Panc1 (cell line): ENCODE results near the gene MGST2. TPM values are rescaled to one million over a fixed set of nuclear protein-coding genes. Genes with fewer than 3 reads are reported as not detected.

Source experiments
- ATAC-seq: fragments of 200-7000 bp; cut with Tn5 transposase; 2 replicates; pipeline ENCODE4 v1.9.1; 2020; ENCODE audit warnings: mild to moderate bottlenecking, moderate library complexity
- BruUV-seq: library from RNA; stranded (reverse); fragments of 400-500 nt; replicated peaks from 2 replicates; lab custom pipeline; 2021; lab: Mats Ljungman, UMichigan
- CTCF ChIA-PET: fragments of 300-600 bp; sonication (Branson Sonifier 250); formaldehyde crosslinking; loops from one replicate; lab custom pipeline; 2022; ENCODE audit warnings: antibody characterized with exemption; lab: Charles Lee
- POLR2A ChIA-PET: fragments of 300-600 bp; sonication (Branson Sonifier 250); formaldehyde crosslinking; loops from one replicate; lab custom pipeline; 2022; ENCODE audit warnings: antibody characterized with exemption; lab: Charles Lee
- DNase-seq: peaks from one replicate; pipeline ENCODE4 v3.0.0-alpha.2; 2010; ENCODE audit warnings: low read depth, low spot score
- H3K27ac ChIP-seq: 2 replicates; pipeline ENCODE4 v1.5.1; 2011; ENCODE audit warnings: mild to moderate bottlenecking, low read length, inconsistent platforms
- H3K27me3 ChIP-seq: fragments of 200-500 bp; sonication (Bioruptor generic); 2 replicates; pipeline ENCODE4 v1.6.0; 2014; ENCODE audit warnings: low read length, inconsistent platforms; ENCODE audit not compliant: control insufficient read depth, insufficient read depth
- H3K36me3 ChIP-seq: fragments of 200-500 bp; sonication (Bioruptor generic); 2 replicates; pipeline ENCODE4 v1.5.1; 2014; ENCODE audit warnings: inconsistent platforms, mild to moderate bottlenecking, low read length, moderate library complexity; ENCODE audit not compliant: control insufficient read depth, insufficient read depth
- H3K4me1 ChIP-seq: 2 replicates; pipeline ENCODE4 v1.5.1; 2011; ENCODE audit warnings: inconsistent platforms, mild to moderate bottlenecking, low read length, moderate library complexity; ENCODE audit not compliant: control insufficient read depth, insufficient read depth
- H3K4me3 ChIP-seq, 2 experiments: 2 replicates each; pipeline ENCODE4 v1.5.1; 2011 to 2012; ENCODE audit warnings: low read depth in 2 of 2, low read length in 2 of 2, mild to moderate bottlenecking in 2 of 2, inconsistent platforms in 1 of 2, moderate library complexity in 1 of 2
- H3K9me3 ChIP-seq: fragments of 200-500 bp; sonication (Bioruptor generic); 2 replicates; pipeline ENCODE4 v1.5.1; 2014; ENCODE audit warnings: low read depth, mild to moderate bottlenecking, inconsistent platforms, low read length, moderate library complexity; ENCODE audit not compliant: control insufficient read depth, insufficient read depth
- POLR2AphosphoS5 ChIP-seq: IDR thresholded peaks from 2 replicates; pipeline ENCODE4 v1.6.1; 2012; ENCODE audit warnings: mild to moderate bottlenecking, low read depth, low read length, moderate library complexity
- SIN3A ChIP-seq: IDR thresholded peaks from 2 replicates; pipeline ENCODE4 v1.6.1; 2012; ENCODE audit warnings: low read depth, mild to moderate bottlenecking, low read length, moderate library complexity, borderline replicate concordance; ENCODE audit not compliant: insufficient read depth
- TCF7L2 ChIP-seq: IDR thresholded peaks from 2 replicates; pipeline ENCODE4 v1.6.1; 2011; ENCODE audit warnings: mild to moderate bottlenecking, low read depth, low read length, inconsistent platforms
- in situ Hi-C: cut with HindIII; loops from 2 replicates; pipeline ENCODE4 v1.10.0; 2016; ENCODE audit warnings: low sequenced_read_pairs, low pct_unique_long_range_greater_than_20kb
- intact Hi-C: fragments of 100-400 bp; cut with micrococcal nuclease; formaldehyde crosslinking; loops from one replicate; pipeline ENCODE4 v1.10.0; 2022; ENCODE audit not compliant: unreplicated experiment
- total RNA-seq: library from RNA; stranded (reverse); gene quantifications from one replicate; pipeline ENCODE4 v1.2.1, GENCODE V29; 2021; ENCODE audit not compliant: unreplicated experiment
- TF ChIP-seq, protein P1 (sequence below): fragments of 450-650 bp; IDR thresholded peaks from 2 replicates; pipeline ENCODE4 v1.5.1; 2017; ENCODE audit warnings: mild to moderate bottlenecking
- TF ChIP-seq, protein P2 (sequence below), 2 experiments: IDR thresholded peaks; 2 replicates each; pipeline ENCODE4 v1.6.1; 2011 to 2012; ENCODE audit warnings: low read depth in 2 of 2, control low read depth in 1 of 2, low read length in 1 of 2, mild to moderate bottlenecking in 1 of 2, moderate library complexity in 1 of 2; ENCODE audit not compliant: insufficient read depth in 1 of 2

Gene MGST2
- total RNA-seq, 1 experiment from 2014 or later: 17.4 TPM

- CTCF ChIA-PET: no interaction called here
Observed at GRCh38 chr4:139685180-139685579, 19.6 kb downstream of the MGST2 start.

GRCh38 chr4:139686130-139686529 is 20.5 kb downstream of the MGST2 start:
- H3K27ac ChIP-seq: no peak overlapping the region
- POLR2A ChIA-PET: no interaction called here
- no peaks in the 10 kb centered on the region for H3K36me3 ChIP-seq
- TF ChIP-seq TCF7L2 (no peak), POLR2AphosphoS5 (no peak), SIN3A (no peak)
- TF ChIP-seq, protein P1, sequence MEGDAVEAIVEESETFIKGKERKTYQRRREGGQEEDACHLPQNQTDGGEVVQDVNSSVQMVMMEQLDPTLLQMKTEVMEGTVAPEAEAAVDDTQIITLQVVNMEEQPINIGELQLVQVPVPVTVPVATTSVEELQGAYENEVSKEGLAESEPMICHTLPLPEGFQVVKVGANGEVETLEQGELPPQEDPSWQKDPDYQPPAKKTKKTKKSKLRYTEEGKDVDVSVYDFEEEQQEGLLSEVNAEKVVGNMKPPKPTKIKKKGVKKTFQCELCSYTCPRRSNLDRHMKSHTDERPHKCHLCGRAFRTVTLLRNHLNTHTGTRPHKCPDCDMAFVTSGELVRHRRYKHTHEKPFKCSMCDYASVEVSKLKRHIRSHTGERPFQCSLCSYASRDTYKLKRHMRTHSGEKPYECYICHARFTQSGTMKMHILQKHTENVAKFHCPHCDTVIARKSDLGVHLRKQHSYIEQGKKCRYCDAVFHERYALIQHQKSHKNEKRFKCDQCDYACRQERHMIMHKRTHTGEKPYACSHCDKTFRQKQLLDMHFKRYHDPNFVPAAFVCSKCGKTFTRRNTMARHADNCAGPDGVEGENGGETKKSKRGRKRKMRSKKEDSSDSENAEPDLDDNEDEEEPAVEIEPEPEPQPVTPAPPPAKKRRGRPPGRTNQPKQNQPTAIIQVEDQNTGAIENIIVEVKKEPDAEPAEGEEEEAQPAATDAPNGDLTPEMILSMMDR: no peak
- TF ChIP-seq, protein P2, sequence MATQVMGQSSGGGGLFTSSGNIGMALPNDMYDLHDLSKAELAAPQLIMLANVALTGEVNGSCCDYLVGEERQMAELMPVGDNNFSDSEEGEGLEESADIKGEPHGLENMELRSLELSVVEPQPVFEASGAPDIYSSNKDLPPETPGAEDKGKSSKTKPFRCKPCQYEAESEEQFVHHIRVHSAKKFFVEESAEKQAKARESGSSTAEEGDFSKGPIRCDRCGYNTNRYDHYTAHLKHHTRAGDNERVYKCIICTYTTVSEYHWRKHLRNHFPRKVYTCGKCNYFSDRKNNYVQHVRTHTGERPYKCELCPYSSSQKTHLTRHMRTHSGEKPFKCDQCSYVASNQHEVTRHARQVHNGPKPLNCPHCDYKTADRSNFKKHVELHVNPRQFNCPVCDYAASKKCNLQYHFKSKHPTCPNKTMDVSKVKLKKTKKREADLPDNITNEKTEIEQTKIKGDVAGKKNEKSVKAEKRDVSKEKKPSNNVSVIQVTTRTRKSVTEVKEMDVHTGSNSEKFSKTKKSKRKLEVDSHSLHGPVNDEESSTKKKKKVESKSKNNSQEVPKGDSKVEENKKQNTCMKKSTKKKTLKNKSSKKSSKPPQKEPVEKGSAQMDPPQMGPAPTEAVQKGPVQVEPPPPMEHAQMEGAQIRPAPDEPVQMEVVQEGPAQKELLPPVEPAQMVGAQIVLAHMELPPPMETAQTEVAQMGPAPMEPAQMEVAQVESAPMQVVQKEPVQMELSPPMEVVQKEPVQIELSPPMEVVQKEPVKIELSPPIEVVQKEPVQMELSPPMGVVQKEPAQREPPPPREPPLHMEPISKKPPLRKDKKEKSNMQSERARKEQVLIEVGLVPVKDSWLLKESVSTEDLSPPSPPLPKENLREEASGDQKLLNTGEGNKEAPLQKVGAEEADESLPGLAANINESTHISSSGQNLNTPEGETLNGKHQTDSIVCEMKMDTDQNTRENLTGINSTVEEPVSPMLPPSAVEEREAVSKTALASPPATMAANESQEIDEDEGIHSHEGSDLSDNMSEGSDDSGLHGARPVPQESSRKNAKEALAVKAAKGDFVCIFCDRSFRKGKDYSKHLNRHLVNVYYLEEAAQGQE (IDR thresholded peaks at IDR 0.05; ENCODE audit: insufficient read depth in 1 of 2, low read depth in 2 of 2, low read length in 1 of 2): no peak
- H3K9me3 ChIP-seq: no peaks in the 10 kb centered on the region
- no peaks in the 10 kb centered on the region for H3K4me1 ChIP-seq
- no peak overlapping the region for H3K4me3 ChIP-seq
- no peaks in the 10 kb centered on the region for H3K27me3 ChIP-seq
- DNase-seq: no peak
- in situ Hi-C loops (no loop called here), intact Hi-C loops (no loop called here)
- ATAC-seq: no peak
- CTCF ChIA-PET: no interaction called here
- no TSS peak for BruUV-seq

More at GRCh38 chr4:139685180-139685579, 19.6 kb downstream of the MGST2 start:
- Histone ChIP-seq H3K9me3 (no peaks in the 10 kb centered on the region), H3K27ac (no peak overlapping the region), H3K36me3 (no peaks in the 10 kb centered on the region), H3K4me3 (no peak overlapping the region), H3K27me3 (no peaks in the 10 kb centered on the region), H3K4me1 (no peaks in the 10 kb centered on the region)
- DNase-seq: no peak
- no TSS peak for BruUV-seq
- POLR2A ChIA-PET: no interaction called here
- in situ Hi-C loops (no loop called here), intact Hi-C loops (no loop called here)
- no peak for ATAC-seq
- TF ChIP-seq SIN3A (no peak), POLR2AphosphoS5 (no peak), TCF7L2 (no peak)
- TF ChIP-seq, protein P2 (IDR thresholded peaks at IDR 0.05; ENCODE audit: insufficient read depth in 1 of 2, low read depth in 2 of 2, low read length in 1 of 2): no peak
- TF ChIP-seq, protein P1: no peak
